ENCODE results near the gene DBI. TPM values are rescaled to one million over a fixed set of nuclear protein-coding genes. Genes with fewer than 3 reads are reported as not detected.

DBI gene
- total and polyA plus RNA-seq, 8 donors: 23.2 to 605 (median 67.0) TPM

DNA sequence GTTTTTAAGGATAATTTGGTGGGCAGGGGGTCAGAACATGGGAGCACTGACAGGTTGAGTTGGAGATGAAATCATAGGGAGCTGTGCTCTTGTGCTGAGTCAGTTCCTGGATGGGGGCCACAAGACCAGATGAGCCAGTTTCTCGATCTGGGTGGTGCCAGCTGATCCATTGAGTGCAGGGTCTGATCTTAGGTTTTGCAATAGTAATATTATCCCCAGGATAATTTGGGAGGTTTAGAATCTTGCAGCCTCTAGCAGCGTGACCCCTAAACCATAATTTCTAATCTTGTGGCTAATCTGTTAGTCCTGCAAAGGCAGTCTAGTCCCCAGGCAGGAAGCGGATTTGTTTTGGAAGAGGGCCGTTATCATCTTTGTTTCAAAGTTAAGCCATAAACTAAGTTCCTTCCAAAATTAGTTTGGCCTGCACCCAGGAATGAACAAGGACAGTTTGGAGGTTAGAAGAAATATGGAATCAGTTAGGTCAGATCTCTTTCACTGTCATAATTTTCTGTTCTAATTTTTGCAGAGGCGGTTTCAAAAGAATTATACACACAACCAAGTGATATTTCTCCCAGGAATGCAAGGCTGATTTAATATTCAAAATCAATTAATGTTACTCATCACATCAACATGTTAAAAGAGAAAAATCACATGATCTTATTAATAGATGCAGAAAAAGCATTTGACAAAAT lies 23.0 kb downstream of the DBI start:
- Histone ChIP-seq H3K36me3 (no peaks in the 10 kb centered on the region), H3K4me1 (peaks cover 0 to 28% (median 21%) of the 10 kb centered on the region in 4 donors), H3K9me3 (no peaks in the 10 kb centered on the region), H3K27me3 (no peaks in the 10 kb centered on the region), H3K4me3 (no peak overlapping the region), H3K27ac (no peak overlapping the region)
- peak; percentile 42 to 75 for DNase-seq
- 20 to 34% (median 26%) methylated on average over 5 of the region's 5 CpGs for WGBS, 5 donors
- intact Hi-C loops (cut with DNase I; ENCODE audit: low total_unique reads): no loop called here
- TF ChIP-seq, protein P1, sequence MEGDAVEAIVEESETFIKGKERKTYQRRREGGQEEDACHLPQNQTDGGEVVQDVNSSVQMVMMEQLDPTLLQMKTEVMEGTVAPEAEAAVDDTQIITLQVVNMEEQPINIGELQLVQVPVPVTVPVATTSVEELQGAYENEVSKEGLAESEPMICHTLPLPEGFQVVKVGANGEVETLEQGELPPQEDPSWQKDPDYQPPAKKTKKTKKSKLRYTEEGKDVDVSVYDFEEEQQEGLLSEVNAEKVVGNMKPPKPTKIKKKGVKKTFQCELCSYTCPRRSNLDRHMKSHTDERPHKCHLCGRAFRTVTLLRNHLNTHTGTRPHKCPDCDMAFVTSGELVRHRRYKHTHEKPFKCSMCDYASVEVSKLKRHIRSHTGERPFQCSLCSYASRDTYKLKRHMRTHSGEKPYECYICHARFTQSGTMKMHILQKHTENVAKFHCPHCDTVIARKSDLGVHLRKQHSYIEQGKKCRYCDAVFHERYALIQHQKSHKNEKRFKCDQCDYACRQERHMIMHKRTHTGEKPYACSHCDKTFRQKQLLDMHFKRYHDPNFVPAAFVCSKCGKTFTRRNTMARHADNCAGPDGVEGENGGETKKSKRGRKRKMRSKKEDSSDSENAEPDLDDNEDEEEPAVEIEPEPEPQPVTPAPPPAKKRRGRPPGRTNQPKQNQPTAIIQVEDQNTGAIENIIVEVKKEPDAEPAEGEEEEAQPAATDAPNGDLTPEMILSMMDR (IDR thresholded peaks at IDR 0.05): no peak
- no peak for TF ChIP-seq EP300 (IDR thresholded peaks at IDR 0.05)
- TF ChIP-seq POLR2AphosphoS5 (IDR thresholded peaks at IDR 0.05): no peak
- no peak for TF ChIP-seq POLR2A (IDR thresholded peaks at IDR 0.05)

DNA sequence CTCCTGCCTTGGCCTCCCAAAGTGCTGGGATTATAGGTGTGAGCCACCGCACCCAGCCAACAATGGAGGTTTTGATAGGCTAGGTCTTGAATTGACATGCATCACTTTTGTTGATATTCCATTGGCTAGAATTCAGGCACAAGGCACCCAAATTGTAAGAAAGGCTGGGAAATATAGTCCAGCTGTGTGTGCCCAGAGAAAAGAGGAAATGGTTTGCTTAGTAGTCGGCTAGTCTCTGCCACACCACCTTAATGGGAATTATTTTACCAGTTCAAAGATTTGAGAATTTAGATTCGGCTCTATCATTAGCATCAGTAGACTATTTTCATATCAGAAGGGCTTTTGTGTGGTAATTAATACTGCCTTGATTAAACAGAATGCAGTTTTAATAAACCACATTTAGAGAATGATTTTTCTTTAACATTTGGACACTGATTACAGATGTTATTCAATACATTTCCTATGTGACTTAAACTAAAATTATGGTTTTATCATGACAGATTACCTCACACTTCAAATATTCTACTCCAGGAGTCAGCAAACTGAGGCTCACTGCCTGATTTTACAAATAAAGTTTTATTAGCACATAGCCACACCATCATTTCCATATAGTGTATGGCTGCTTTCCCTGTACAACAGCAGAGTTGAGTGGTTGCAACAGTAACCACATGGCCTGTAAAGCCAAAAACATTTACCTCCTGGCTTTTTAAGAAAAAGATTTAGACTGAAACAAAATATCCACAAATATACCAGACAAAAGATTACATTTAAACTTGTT lies 27.4 kb downstream of the DBI start:
- Histone ChIP-seq H3K27ac (no peak overlapping the region), H3K9me3 (no peaks in the 10 kb centered on the region), H3K4me3 (no peak overlapping the region), H3K36me3 (no peaks in the 10 kb centered on the region), H3K27me3 (no peaks in the 10 kb centered on the region), H3K4me1 (peaks cover 0 to 11% (median 10%) of the 10 kb centered on the region in 4 donors)
- WGBS, 5 donors: 76 to 93% (median 93%) methylated on average over 3 of the region's 3 CpGs
- TF ChIP-seq EP300 (IDR thresholded peaks at IDR 0.05) (no peak), POLR2A (IDR thresholded peaks at IDR 0.05) (no peak), POLR2AphosphoS5 (IDR thresholded peaks at IDR 0.05) (no peak)
- no peak for DNase-seq
- intact Hi-C loops (cut with DNase I; ENCODE audit: low total_unique reads): no loop called here

DNA sequence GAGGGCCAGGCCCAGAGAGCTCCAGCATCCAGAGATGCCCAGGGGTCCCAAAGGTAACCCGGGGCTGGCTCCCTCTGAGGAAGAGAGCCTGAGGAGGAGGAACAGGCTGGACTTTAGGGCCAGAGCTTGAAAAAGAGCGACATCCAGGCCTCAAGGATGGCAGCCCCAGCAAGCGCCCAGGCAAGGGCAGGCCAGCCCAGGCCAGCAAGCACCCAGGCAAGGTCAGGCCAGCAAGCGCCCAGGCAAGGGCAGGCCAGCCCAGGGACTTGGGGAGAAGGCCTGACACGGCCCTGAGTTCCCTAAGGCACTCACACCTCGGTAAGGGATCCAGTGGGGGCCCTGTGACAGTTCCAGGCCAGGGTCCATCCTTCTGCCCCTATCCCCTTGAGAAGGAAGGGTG lies 30.4 kb downstream of the DBI start:
- intact Hi-C loops (cut with DNase I; ENCODE audit: low total_unique reads): no loop called here
- 79 to 92% (median 90%) methylated on average over 5 to 6 of the region's 6 CpGs for WGBS, 5 donors
- no peaks in the 10 kb centered on the region for H3K27me3 ChIP-seq

DNA sequence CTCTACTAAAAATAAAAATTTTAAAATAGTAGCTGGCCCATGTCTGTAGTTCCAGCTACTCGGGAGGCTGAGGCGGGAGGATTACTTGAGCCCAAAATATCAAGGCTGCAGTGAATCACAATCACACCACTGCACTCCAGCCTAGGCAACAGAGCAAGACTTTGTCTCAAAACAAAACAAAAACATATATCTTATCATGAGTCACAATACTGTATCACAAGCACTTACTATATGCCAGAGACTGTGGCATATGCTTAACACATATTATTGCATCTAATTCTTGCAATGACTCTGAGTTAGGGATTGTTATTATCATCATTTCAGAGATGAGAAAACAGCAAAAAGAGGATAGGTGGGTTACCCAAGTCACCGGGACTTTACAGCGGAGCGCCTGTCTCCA lies 35.3 kb downstream of the DBI start:
- H3K9me3 ChIP-seq: no peaks in the 10 kb centered on the region
- H3K27ac ChIP-seq: peak overlapping the region in 4 of 5 donors; percentile 54 to 76 (median 63)
- H3K36me3 ChIP-seq: no peaks in the 10 kb centered on the region
- 86 to 92% (median 89%) methylated on average over 5 of the region's 5 CpGs for WGBS, 5 donors
- H3K4me1 ChIP-seq: peaks cover 0 to 13% (median 12%) of the 10 kb centered on the region in 4 donors
- H3K4me3 ChIP-seq: no peak overlapping the region
- intact Hi-C loops (cut with DNase I; ENCODE audit: low total_unique reads): no loop called here
- no peaks in the 10 kb centered on the region for H3K27me3 ChIP-seq
- TF ChIP-seq, protein P1 (IDR thresholded peaks at IDR 0.05): no peak
- TF ChIP-seq EP300 (IDR thresholded peaks at IDR 0.05) (no peak), POLR2AphosphoS5 (IDR thresholded peaks at IDR 0.05) (no peak), POLR2A (IDR thresholded peaks at IDR 0.05) (no peak)
- DNase-seq: no peak

More for the DNA sequence above, 30.4 kb downstream of the DBI start:
- H3K4me1 ChIP-seq: no peaks in the 10 kb centered on the region
- H3K27ac ChIP-seq: no peak overlapping the region
- TF ChIP-seq EP300 (IDR thresholded peaks at IDR 0.05) (no peak), POLR2AphosphoS5 (IDR thresholded peaks at IDR 0.05) (no peak), POLR2A (IDR thresholded peaks at IDR 0.05) (no peak)
- TF ChIP-seq, protein P1 (IDR thresholded peaks at IDR 0.05): no peak
- no peaks in the 10 kb centered on the region for H3K36me3 ChIP-seq
- DNase-seq: no peak
- H3K4me3 ChIP-seq: no peak overlapping the region
- no peaks in the 10 kb centered on the region for H3K9me3 ChIP-seq

All from stomach (tissue), 9 donors.